Lower leg skin (tissue), 4 donors: Measurements from ENCODE around the gene CACNA1B. TPM values are rescaled to one million over a fixed set of nuclear protein-coding genes. Genes with fewer than 3 reads are reported as not detected.

ENCODE experiments used
- DNase-seq, 2 donors: peaks; one replicate each; pipeline ENCODE4 v3.0.0-alpha.2; 2019; ENCODE audit warnings: low spot score in 2 of 2
- H3K4me3 ChIP-seq: fragments of 200-600 bp; sonication (generic); 2 replicates; pipeline ENCODE4 v1.5.1; 2017; ENCODE audit warnings: mild to moderate bottlenecking, low read depth; ENCODE audit not compliant: poor library complexity, severe bottlenecking
- CTCF ChIP-seq, 3 donors: fragments of 450-650 bp; IDR thresholded peaks; one replicate each; pipeline ENCODE4 v1.5.1; 2016; ENCODE audit warnings: antibody characterized with exemption in 3 of 3, mild to moderate bottlenecking in 3 of 3, moderate library complexity in 2 of 3
- POLR2A ChIP-seq, 2 donors: fragments of 450-650 bp; IDR thresholded peaks; one replicate each; pipeline ENCODE4 v1.6.1; 2016 to 2017; ENCODE audit warnings: antibody characterized with exemption in 2 of 2, mild to moderate bottlenecking in 1 of 2, moderate library complexity in 1 of 2
- WGBS, 2 donors: methylation state at CpG; one replicate each; pipeline ENCODE4 v1.1.5; 2018; 5-methylcytosine and 5-hydroxymethylcytosine counted together
- intact Hi-C: fragments of 100-400 bp; cut with DNase I; formaldehyde crosslinking; loops from one replicate; pipeline ENCODE4 v1.15.0; 2023; ENCODE audit warnings: low total_unique reads
- total RNA-seq, 4 donors: library from RNA; depleted of rRNA; stranded (reverse); fragments of >200 nt; gene quantifications; one replicate each; pipeline ENCODE4 v1.1.0, GENCODE V29; 2016

CACNA1B gene
- total RNA-seq, 4 donors from 2014 or later, result not detected

DNA sequence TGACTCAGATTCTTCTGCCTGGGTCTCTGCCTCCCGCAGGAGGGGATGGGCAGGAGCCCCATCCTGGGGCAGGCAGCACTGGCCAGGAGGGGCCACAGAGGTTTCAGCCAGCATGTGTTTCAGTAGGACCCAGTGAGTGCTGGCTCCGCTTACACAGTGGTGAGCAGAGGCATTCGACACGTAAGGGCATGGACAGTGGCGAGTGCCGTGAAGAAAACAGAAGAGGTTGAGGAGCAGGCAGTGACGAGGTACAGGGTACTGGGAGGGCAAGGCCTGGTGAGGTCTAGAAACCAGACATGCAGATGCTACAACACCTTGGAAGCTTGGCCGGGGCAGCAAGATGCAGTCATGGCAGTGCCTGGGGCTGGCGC, 41.5 kb downstream of the CACNA1B start:
- intact Hi-C loops, result no loop called here
- no peak for TF ChIP-seq POLR2A (IDR thresholded peaks at IDR 0.05)
- TF ChIP-seq CTCF (IDR thresholded peaks at IDR 0.05), result no peak
- no peak overlapping the region for H3K4me3 ChIP-seq
- peak in 1 of 2 donors; percentile 57 for DNase-seq
- WGBS, 2 donors, result 85% methylated on average over 9 of the region's 9 CpGs

DNA sequence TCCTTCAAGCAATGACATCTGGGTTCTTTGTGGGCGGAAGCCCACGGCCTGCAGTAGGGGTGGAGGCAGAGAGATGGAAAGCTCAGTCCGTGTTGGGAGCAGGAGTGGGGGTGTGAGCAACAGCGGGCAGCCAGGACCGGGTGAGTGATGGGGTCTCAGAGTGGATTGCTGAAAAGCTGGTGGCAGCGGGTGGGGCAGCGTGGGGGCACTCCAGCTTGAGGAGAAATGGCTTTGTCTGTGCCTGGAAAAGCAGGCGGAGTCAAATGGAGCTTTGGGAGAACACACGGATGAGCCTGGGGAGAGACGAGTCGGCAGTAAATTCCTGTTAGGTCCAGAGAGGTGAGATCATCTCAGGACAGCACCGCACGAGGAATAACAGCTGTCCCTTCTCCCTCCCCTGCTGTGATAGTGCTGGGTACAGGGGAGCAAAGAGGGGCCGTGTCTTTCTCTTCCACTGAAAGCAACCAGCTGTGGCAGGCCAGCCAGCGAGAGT, 42.1 kb downstream of the CACNA1B start:
- H3K4me3 ChIP-seq, result no peak overlapping the region
- DNase-seq, result peak in 1 of 2 donors; percentile 65
- no peak for TF ChIP-seq CTCF (IDR thresholded peaks at IDR 0.05)
- no peak for TF ChIP-seq POLR2A (IDR thresholded peaks at IDR 0.05)
- intact Hi-C loops, result no loop called here
- WGBS, 2 donors, result 69 to 74% methylated on average over 15 of the region's 15 CpGs

DNA sequence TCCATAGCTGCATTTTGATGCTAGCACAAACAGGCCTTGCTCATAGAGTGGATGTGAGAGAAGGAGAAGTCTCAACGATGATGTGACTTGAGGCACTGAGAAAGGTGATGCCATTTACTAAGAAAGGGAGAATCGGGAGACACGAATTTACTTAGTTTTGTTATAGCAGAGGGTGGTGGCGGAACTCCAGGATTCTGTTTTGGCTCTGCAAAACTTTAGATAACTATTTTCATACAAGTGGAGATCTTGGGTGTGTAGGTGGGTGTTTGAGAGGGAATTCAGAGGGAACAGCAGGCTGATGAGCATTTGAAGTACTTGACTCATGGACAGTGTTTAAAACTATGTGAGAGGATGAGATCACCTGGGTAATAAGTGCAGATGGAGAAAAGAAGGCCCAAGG, 43.2 kb downstream of the CACNA1B start:
- intact Hi-C loops, result no loop called here
- DNase-seq, result peak in 1 of 2 donors; percentile 26
- TF ChIP-seq POLR2A (IDR thresholded peaks at IDR 0.05) (no peak), CTCF (IDR thresholded peaks at IDR 0.05) (no peak)
- no peak overlapping the region for H3K4me3 ChIP-seq
- WGBS, 2 donors, result 80 to 82% methylated on average over 4 of the region's 4 CpGs

DNA sequence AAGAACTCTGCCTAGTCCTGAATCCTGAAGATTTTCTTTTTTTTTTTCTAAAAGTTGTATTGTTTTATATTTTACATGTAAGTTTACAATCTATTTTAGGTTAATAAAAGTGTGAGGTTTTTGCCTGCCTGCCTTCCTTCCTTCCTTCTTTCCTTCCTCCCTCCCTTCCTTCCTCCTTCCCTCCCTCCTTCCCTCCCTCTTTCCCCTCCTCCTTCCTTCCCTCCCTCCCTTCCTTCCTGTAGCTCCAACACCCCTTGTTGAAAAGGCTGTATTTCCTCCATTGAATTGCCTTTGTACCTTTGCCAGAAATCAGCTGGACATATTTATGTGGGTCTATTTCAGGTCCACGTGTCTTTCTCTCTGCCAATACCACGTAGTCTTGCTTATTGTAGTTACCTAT, 46.6 kb downstream of the CACNA1B start:
- no peak for TF ChIP-seq POLR2A (IDR thresholded peaks at IDR 0.05)
- TF ChIP-seq CTCF (IDR thresholded peaks at IDR 0.05), result no peak
- WGBS, 2 donors, result 38 to 40% methylated on average over 2 of the region's 2 CpGs
- intact Hi-C loops, result no loop called here
- no peak for DNase-seq
- H3K4me3 ChIP-seq, result no peak overlapping the region

DNA sequence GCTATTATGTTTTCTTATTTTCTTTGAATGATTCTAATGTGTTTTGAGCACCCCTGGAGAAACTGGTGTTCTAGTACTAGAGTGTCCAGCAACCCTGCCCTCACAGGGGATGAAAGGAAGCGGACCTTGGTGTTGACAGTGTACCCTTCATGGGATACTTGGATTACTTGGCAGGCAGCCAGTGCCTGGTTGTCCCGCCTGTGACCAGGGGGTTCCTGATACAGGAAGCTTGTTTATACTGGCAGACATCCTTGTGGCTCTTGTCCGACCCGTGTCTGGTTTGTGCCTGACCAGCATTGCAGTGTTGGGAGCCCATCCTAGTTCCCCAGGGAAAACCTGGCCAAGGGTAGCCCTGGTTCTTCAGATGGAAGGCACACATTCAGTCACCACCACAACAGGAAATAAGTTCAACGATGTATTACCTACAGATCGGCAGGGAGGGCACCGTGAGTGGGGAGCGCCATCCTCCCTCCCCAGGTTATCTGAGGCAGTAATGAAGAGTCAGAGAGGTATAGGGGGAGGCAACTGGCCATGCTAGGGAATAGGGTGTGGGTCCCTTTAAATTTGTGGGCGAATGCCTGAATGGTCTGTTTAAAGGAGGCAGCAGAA, 47.3 kb downstream of the CACNA1B start:
- peak in 1 of 2 donors; percentile 78 for DNase-seq
- H3K4me3 ChIP-seq, result no peak overlapping the region
- intact Hi-C loops, result no loop called here
- WGBS, 2 donors, result 73 to 76% methylated on average over 9 of the region's 9 CpGs
- TF ChIP-seq CTCF (IDR thresholded peaks at IDR 0.05), result no peak
- TF ChIP-seq POLR2A (IDR thresholded peaks at IDR 0.05), result no peak

DNA sequence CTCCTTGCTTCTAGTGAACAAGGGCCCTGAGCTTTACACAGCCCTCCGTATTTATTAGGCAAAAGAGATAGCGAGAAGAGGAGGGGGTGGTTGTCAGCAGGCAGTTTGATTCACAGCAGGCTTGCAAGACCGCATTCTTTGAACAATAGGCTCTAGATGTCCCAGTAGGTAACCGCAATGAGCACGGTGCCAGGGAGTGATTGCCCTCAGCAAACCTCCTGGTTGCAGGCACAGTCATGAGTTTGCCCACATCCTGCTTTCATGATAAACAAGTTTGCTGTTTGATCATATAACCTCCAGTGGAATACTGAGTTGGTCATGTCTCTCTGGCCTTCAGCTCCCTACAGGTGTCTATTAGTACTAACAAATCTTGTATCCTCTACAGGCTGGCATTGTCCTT, 66.1 kb downstream of the CACNA1B start:
- 86 to 93% methylated on average over 5 of the region's 5 CpGs for WGBS, 2 donors
- peak in 1 of 2 donors; percentile 42 for DNase-seq
- intact Hi-C loops, result no loop called here
- H3K4me3 ChIP-seq, result no peak overlapping the region
- TF ChIP-seq POLR2A (IDR thresholded peaks at IDR 0.05) (no peak), CTCF (IDR thresholded peaks at IDR 0.05) (no peak)
